GM19438 (cell line): Measurements from ENCODE around the gene TYW5.

Experiments used
- ATAC-seq: cut with Tn5 transposase; IDR thresholded peaks from one replicate; pipeline ENCODE4 v1.9.1; 2021; ENCODE audit warnings: low read depth; ENCODE audit not compliant: unreplicated experiment

The TYW5 gene, protein sequence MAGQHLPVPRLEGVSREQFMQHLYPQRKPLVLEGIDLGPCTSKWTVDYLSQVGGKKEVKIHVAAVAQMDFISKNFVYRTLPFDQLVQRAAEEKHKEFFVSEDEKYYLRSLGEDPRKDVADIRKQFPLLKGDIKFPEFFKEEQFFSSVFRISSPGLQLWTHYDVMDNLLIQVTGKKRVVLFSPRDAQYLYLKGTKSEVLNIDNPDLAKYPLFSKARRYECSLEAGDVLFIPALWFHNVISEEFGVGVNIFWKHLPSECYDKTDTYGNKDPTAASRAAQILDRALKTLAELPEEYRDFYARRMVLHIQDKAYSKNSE

DNA sequence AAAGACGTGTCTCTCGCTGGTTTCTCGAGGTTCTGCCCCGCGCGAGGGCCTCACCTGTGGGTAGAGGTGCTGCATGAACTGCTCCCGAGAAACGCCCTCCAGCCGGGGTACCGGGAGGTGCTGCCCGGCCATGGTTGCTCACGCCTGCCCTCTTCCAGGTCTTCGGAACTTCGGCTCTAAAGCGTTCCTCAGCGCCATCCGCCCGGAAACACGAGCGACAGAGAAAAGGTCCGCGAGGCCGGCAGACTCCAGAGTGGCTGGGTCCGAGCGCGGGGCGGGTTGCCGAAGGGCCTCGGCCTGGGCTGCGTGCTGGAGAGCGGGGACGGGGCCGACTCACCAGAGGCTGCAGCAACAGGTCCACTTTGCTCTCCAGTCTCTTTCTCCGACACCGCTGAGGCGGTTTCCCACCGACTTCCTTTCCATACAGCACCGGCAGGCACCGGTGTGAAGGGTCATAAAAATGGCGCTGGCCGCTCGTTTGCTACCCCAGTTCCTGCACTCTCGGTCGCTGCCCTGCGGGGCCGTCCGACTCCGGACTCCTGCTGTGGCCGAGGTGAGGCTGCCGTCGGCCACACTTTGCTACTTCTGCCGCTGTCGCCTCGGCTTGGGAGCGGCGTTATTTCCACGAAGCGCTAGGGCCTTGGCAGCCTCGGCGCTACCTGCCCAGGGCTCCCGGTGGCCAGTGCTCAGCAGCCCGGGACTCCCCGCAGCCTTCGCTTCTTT, at the start of gene TYW5, which contains the start of gene MAIP1:
Gene TYW5 (minus strand): TSS at position 153 of the 723 bp plus-strand sequence. CDS start 21 bp downstream, at position 132.
Gene MAIP1 (plus strand): TSS at position 244 of the 723 bp plus-strand sequence. CDS start 217 bp downstream, at position 461.
- peak; percentile 92 for ATAC-seq

DNA sequence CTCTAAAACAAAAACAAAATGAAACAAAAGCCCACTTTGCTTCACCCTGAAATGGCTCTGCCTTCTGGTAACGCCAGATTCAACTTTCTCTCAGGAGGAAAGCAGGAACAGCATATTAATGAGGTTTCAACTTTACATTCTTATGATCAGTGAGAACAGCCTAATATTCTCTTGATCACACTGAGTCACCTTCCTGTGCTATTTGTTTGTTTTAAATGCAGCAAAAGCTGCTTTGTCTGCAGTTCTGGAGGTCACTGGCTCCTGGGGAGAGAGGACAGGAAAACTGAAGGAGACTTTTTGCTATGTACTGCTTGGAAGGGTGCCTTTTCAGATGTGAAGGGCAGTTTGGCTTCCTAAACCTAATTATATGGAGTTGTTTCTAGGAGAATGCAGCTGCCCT, 48.2 kb upstream of the TYW5 start:
- no peak for ATAC-seq

DNA sequence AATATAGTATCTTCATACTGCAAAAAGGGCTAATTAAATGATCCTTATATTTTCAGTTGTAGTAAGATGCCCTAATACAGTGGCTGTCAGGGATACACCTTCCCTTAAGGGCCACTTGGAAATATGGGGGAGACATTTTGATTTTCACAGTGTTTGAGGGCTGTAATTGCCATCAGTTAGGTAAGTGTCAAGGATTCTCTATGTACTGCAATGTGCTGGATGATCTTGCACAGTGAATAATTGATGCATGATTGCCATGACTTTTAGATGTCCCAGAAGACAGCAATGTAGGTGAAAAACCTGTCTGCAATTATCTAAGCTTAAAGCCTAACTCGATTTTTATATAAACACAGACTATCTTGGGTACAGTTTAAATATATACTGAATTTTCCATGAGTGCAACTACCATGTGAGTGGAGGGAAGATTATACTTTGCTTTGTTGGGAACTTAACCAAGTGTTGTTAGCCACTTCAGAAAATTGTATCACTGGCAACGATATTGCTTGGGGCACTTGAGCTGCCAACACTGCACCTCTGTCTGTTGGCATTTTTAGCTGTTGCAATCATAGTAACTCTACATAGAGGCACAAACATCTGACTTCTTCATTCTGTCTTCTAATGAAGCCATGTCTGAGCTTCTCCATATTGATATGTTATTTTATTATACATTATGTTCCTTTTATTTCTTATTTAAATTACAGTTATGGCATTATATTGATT, 45.3 kb upstream of the TYW5 start:
- no peak for ATAC-seq

DNA sequence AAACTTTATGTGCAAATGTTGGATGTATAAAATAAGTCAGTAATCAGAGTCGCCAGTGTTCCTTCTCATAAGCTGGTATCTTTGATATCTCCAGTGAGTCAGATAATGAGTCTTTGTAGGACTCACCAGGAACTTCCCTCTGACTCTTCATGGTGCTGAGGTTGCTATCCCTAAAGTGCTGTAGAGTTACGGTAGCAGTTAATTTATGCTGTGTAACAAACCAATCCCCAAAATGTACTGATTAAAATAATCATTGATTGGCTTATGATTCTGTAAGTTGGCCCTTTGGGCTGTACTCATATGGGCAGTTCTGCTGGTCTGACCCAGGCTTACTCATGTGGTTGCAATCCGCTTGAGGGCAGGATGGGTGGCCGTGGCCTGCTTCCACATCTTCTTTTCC, 43.9 kb upstream of the TYW5 start:
- no peak for ATAC-seq

DNA sequence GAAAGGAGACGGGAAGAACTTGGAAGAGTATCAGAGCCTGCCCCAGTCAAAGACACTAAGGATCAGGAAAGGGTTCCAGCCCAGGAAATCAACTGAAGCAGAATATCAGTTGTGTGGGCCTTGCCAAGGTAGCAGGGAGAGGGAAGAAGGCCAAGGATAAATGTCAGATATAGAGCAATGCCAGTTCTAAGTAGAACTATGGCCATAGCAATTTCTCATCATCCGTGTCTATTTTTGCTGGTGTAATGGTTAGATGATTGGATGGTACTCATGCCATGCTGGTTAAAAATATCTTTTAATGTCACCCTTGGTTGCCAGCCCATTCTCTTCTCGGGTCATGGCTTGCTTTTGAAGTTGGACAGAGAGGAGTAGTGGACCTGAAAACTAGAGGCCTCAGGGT, 42.0 kb upstream of the TYW5 start:
- no peak for ATAC-seq

DNA sequence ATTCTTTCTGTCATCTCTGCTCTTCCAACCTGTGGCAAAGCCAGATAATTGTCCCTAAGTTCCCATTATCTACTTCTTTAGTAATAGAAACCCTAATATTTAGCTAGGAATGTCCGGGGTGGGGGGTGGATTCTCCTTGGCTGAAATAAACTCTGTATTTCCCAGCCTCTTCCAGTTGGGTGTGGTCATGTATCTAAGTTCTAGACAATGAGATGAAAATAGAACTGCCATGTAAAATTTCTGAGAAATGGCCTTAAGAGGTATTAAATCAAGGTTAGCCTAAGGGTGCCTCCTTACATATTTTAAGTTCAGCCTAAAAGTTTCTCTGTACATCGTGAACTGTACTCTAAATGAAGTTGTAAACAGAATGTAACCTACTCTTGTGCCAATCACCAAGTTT, 39.6 kb upstream of the TYW5 start:
- no peak for ATAC-seq

DNA sequence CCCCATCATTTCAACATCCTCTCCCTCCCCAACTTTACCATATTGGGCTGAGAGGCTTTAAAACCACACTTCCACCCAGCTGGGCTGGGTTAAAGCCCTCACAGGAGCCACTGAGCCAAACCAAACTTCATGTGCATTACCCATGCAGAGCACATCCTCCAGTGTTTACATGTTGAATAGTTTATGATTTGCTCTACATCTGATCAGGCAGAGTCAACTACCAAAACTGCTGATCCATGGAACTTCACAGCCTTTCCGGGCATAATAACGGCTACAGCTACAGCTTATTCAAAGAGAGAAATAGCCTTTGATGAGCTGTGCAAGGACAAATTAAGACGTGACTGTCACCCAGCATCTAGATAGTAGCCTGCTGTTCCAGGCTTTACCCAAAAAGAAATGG, 39.1 kb upstream of the TYW5 start:
- no peak for ATAC-seq

DNA sequence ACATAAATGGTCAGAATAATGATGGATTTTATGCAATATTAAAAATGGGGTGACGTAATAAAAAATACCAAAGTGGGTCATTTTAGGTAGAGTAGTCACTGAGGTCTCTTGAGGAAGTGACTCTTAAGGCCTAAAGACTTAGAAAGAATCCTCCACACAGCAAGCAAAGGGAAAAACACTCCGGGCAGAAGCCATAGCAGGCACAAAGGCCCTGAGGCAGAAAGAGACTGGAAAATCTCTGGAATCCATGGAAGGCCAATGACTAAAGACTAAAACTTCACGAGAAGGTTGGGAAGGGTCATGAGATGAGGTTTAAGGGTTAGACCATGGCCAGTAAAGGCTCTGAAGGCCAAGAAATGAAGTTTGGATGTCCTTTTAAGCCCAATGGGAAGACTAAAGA, 37.0 kb upstream of the TYW5 start:
- no peak for ATAC-seq

DNA sequence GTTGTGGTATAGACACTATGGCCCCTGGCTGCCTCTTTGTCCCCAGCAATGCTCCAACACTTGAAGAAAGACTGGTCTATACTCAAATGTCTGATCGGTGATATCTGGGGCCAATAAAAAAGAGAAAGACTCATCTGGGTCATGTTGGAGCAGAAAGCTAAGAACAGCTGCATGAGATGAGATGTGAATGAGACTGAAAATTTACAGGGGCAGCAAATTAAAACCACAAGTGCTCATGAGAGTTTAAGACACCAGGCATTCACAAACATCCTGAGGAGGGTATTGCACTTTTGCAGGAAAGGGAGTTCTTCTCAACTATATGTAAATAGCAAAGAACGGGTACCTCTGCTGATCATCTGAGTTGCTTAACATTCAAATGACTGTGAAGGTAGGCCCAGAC, 36.4 kb upstream of the TYW5 start:
- ATAC-seq, result no peak

DNA sequence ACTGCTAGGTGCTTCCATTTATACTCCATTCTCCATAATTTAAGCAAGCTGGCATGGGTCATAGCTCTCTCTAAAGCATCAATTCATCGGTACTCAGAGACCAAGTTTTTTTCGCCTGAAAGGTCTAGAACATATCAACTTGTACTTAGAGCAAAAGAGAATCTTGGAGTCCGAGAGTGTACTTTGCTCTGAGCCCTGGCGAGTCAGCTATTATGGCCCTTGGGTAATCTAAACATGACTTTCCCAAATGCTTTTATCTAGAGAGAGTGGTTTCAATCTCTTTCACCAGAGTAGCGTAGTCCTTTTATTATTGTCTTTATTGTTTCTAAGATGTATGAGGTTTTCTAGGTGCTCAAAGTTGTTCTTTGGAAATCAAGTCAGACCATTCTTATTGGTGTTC, 34.5 kb upstream of the TYW5 start:
- ATAC-seq, result no peak

DNA sequence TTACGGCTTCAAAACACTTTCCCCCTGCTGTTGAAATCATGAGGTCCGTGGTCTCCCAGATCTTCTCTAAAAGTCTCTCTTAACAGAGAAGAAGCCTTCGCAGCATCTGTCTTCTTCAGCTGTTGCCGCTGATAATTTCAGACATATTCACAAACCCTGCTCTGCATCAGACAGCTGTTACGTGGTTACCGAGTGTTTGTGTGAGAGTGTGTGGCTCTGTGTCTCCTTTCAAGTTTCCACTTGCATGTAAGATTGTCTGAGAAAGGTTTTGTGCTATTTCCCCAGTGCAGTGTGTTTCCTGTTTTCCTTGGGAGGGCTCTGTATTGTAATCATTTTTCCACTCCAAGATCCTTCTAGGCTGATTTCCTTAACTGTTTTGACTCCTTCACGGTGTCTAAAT, 32.9 kb upstream of the TYW5 start:
- no peak for ATAC-seq

DNA sequence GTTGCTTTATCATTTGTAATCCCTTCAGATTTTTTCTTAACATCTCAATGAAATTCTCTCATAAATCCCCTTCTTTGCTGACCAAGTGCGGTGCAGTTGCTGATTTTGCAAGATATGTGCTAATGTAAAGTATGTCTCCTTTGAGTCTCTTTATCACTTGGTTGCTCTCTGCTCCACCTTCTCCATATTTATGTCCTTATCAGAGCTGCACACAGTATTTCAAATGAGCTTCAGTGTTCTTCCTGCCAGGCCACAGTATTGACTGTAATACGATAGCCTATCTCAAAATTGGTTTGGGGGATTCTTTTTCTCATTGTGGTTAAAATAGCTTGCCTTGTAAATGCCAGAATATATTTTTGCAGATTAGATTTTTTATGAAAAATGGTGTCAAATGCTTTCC, 32.3 kb upstream of the TYW5 start:
- ATAC-seq, result no peak

DNA sequence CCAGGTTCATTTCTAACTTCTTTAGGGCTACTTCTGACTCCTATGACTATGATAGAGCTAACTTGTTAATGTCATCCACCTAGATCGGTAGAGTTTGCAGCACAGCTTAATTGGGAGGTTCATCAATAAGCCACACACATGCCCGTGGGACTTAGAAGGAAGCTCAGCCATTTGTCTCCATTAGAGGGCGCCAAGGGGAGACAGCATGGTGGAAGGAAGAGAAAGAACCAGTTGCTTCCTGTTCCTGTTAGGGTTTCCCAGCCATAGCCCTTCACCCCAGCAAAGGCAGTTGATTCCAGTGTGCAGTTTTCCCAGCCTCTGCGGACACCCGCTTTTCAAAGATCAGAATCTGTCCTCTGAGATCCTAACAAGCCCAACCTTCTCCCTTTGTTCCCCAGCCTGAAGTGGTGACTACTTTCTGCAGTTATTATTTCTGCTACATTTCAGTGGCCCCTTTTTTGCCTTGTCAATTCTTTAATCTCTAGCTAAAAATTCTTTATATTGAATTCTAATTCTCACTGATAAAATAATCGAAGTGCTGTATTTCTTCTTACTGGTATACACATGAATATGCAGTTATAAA, 30.4 kb upstream of the TYW5 start:
- ATAC-seq, result no peak

DNA sequence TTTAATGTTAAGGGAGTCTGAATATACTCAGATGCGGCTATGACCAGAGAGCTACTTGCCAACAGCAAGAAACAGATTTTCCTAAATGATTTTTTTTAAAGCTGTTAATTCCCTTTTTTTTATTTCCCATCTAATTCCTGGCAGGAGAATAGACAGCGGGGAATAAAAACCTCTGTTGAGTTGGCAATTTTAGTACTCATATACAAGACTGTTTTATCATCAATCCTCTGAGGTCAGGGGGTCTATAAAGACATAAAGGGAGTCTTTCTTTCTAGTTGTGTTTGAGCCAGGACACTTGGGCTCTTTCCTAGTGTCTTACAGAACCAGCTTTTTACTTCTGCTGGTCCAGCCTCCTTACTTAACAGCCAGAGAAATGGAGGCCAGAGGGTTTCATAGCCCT, 29.5 kb upstream of the TYW5 start:
- no peak for ATAC-seq

DNA sequence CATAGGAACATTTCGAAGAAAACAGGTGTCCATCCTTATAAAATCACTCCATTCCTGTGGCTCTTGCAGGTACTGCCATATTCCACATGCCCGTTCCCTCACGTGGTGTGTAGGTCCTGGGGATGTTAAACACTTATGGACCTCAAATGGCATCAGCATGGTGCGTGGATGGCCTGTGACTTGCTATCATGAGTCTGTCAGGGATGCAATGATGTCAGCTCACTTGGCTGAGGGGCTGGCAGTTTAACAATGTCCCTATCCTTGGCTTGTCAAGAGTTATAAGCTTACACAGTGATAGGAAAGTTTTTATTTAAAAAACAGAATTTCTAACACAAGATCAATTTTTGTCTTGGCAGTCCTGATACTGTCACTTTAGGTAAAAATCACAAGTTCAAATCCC, 28.9 kb upstream of the TYW5 start:
- no peak for ATAC-seq

DNA sequence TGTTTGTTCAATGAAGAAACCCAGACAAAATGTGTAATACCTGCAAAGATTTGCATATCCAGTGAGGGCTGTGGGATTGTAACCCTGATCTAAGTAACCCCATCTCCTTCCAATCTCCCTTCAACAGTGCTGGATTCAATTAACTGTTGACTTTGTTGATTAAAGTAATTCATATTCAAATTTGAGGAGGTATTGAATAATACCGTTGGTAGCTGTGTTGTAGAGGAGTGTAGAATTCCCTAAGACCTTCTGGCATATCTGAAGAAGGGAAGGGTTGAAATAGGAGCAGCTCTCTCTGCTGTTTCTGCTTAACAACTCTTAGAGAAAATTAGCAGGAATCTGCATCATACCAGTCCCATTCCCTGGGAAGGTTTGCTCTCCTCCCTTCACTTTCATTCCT, 28.2 kb upstream of the TYW5 start:
- no peak for ATAC-seq

DNA sequence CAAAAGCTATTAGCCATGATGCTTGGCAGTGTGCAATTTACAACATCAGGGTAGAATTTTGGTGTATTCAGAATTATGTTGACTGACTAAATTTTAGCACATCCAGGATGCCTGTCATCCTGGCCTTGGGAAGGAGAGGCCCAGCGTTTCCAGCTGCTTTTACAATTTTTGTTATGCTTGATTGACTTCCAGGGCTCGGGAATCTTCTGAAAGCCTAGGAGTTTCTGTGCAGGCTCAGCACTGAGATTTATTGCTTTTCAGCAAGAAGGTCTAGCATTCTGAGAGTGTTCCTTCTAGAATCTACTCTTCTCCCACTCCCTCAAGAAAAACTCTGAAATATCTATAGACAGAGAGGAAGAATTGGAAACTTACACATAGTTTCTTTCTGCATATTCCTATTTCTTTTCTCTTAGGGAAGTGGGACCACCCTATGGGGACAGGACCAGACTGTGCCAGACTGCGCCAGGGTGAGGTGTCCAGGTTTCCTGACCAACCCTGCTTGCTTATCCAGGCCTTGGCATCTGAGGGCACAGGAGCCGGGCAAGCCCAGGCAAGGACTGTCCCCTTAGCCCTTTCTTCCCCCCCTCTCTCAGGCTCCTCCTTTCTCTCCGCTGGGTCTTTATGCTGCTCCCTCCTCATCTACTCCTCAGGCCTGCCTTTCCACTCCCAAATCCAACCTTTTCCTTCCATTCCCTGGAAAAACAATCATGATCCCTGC, 27.0 kb upstream of the TYW5 start:
- no peak for ATAC-seq

DNA sequence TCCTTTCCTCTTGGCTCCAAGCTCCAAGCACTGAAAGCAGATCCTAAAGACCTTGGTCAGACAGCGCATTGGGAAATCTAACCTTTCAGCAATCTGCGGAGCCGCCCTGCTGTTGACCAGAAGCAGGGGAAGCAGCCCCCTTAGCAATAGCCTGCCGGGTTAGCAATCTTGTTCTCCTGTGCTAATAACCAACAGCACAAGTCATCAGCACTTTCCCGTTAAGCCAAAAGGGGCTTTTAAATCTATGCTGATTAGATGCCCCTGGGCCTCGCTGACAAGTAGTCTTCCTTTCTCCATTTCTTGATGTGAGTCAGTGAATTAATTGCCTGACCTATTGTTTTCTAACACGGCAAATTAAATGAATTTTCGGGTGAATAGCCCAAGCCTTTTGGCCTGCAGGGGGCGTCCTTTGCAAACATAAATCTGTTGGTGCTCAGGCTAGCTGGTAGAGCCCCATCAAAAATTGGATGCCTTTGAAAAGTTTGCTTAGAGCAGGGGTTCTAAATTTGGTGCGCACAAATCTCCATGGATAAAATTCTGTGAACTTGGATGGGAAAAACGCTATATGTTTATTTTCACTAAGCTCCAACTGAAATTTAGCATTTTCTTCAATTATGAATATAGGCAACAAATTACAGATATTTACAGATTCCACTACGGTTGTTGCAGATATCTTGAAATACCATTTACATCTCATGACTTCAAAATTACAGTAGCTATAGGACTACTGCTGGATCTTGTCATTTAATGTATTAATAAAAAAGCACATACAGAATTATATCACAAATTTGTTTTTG, 24.7 kb upstream of the TYW5 start:
- ATAC-seq, result peak; percentile 39

DNA sequence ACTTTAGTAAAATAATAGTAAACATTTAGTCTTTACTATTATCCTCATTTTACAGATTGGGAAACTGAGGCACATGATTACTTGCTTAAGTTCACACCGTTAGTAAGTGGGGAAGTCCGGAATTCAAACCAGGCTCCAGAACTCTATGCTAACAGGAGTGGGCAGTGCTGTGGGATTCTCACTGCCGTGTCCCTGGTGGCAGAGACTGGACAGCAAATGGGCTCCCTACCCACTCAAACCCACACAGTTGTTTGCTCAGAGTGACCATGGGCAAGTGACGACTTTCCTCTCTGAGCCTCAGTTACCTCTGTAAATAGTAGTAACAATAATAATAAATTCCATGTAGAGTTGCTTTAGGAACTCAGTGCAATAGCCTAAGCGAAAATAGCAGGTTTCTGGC, 24.1 kb upstream of the TYW5 start:
- ATAC-seq, result no peak

DNA sequence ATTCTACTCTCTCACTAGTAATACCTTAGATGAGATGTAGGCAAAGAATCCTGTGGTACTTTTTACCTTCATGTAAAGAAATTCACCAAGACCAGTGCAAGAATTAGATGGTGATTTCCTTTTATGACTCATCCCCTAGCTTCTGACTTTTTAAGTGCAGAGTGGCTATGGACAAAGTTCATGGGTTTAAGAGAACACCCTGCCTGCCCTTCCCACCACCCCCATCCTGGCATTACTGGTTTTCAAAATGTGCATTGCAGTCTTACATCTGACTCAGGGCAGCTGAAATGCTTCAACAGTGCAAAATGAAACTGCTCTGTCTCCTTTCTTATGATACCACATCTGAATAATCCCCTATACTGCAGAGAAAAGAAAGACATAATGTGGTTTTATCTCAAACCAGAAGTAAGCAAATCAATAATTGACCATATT, 22.7 kb upstream of the TYW5 start:
- ATAC-seq, result peak; percentile 76
